ENCODE results near the gene NGEF.

DNA sequence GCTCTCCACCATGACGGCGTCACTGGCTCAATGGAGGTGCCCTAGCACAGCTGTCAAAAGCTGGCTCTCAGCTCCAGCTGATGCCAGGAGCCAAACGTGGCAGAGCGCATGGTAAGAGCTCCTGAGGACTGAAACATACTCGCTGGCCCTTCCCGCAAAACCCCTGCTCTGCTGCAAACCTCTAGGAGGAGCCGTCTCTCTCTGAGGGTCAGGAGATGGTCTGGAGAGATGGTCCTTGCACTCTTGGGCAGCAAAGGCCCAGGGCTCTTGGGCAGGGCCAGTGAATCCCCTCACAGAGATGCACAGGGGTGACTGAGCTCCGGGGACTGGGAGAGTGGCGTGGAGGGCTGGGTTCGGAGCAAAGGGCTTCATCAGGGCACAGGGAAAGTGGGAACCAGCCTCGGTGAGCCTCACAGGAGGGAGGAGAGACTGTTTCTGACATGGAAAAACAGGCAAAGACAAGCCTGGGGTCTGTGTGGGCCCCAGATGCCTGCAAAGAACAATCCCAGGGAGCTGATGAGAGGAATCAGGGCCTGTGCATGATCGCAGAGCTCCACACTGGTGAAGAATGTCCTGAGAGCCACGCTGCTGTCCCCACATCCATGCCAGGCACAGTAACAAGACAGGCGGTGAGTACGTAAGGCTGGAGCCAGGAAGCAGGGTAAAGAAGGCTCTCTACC lies 125.7 kb downstream of the NGEF start:
- TF ChIP-seq POLR2AphosphoS5 (IDR thresholded peaks at IDR 0.05; ENCODE audit: low read depth, low read length) (no peak), REST (IDR thresholded peaks at IDR 0.05; ENCODE audit: insufficient read depth in 1 of 2, low read depth in 2 of 2, low read length in 2 of 2) (no peak), FOXP2 (optimal IDR thresholded peaks at IDR 0.05; ENCODE audit: borderline replicate concordance, extremely low read depth, extremely low read length, insufficient read depth) (no peak), TAF1 (IDR thresholded peaks at IDR 0.05; ENCODE audit: borderline replicate concordance, insufficient read depth, low read length) (no peak)
